GM23248 (cell line): Measurements from ENCODE around the gene VANGL1.

Source experiments
- EZH2 ChIP-seq: fragments of 200-600 bp; sonication (generic); IDR thresholded peaks from 2 replicates; pipeline ENCODE4 v1.6.1; 2018; ENCODE audit warnings: antibody characterized with exemption, mild to moderate bottlenecking; ENCODE audit not compliant: insufficient read depth, poor library complexity, severe bottlenecking
- EZH2phosphoT487 ChIP-seq: fragments of 200-600 bp; sonication (generic); IDR thresholded peaks from 2 replicates; pipeline ENCODE4 v1.6.1; 2018; ENCODE audit warnings: antibody characterized with exemption, moderate library complexity, mild to moderate bottlenecking, low read depth; ENCODE audit not compliant: insufficient read depth

- TF ChIP-seq EZH2 (no peak), EZH2phosphoT487 (no peak)
Observed at GRCh38 chr1:115710859-115711624, 69.3 kb downstream of the VANGL1 start.
